Stomach (tissue), 9 donors: ENCODE data around the gene SPATA20. TPM values are rescaled to one million over a fixed set of nuclear protein-coding genes. Genes with fewer than 3 reads are reported as not detected.
A peak's percentile ranks its signal among the peaks of the same experiment; 100 is the strongest.

Experiments
- DNase-seq, 2 donors: peaks; one replicate each; pipeline versions ENCODE4 v3.0.0 to v3.0.0-alpha.2; 2013 to 2019
- H3K27ac ChIP-seq, 5 donors: fragments of 200-600 bp in 4 of 5; sonication (generic) in 4 of 5; one replicate each; pipeline ENCODE4 v1.5.1; 2013 to 2019; ENCODE audit warnings: mild to moderate bottlenecking in 1 of 5, moderate library complexity in 1 of 5
- H3K27me3 ChIP-seq, 3 donors: fragments of 200-600 bp; sonication (generic); one replicate each; pipeline ENCODE4 v1.5.1; 2017 to 2019; ENCODE audit warnings: mixed run types in 1 of 3
- H3K36me3 ChIP-seq, 4 donors: fragments of 200-600 bp; sonication (generic); 1 replicate in 3 of 4; 2 replicates in 1 of 4; pipeline ENCODE4 v1.5.1; 2016 to 2019
- H3K4me1 ChIP-seq, 4 donors: fragments of 200-600 bp; sonication (generic); one replicate each; pipeline ENCODE4 v1.5.1; 2016 to 2019
- H3K4me3 ChIP-seq, 4 donors: fragments of 200-600 bp; sonication (generic) in 3 of 4; one replicate each; pipeline ENCODE4 v1.5.1; 2016 to 2019; ENCODE audit warnings: mild to moderate bottlenecking in 1 of 4
- H3K9me3 ChIP-seq, 4 donors: fragments of 200-600 bp; sonication (generic); one replicate each; pipeline ENCODE4 v1.5.1; 2016 to 2019
- CTCF ChIP-seq, 7 experiments: fragments of 450-650 bp in 4 of 7; fragments of 200-600 bp in 3 of 7; sonication (generic) in 3 of 7; IDR thresholded peaks; one replicate each; pipeline ENCODE4 v1.5.1; 2016 to 2019; ENCODE audit warnings: antibody characterized with exemption in 7 of 7, control low read depth in 2 of 7, mild to moderate bottlenecking in 1 of 7
- EP300 ChIP-seq: sonication (generic); formaldehyde crosslinking; IDR thresholded peaks from one replicate; pipeline ENCODE4 v1.6.1; 2017; ENCODE audit warnings: antibody characterized with exemption
- POLR2A ChIP-seq, 4 donors: fragments of 450-650 bp; IDR thresholded peaks; one replicate each; pipeline ENCODE4 v1.6.1; 2016; ENCODE audit warnings: antibody characterized with exemption in 4 of 4, control low read depth in 2 of 4, mild to moderate bottlenecking in 1 of 4, moderate library complexity in 1 of 4
- POLR2AphosphoS5 ChIP-seq, 3 donors: sonication (generic); formaldehyde crosslinking; IDR thresholded peaks; one replicate each; pipeline ENCODE4 v1.6.1; 2016; ENCODE audit warnings: antibody characterized with exemption in 3 of 3
- WGBS, 5 donors: extraction: QIAGEN DNeasy Blood & Tissue Kit in 3 of 5; methylation state at CpG; one replicate each; pipeline versions ENCODE4 v1.1.5 to v1.1.7; 2013 to 2018; 5-methylcytosine and 5-hydroxymethylcytosine counted together
- intact Hi-C: fragments of 100-400 bp; cut with DNase I; formaldehyde crosslinking; loops from one replicate; pipeline ENCODE4 v1.15.1; 2023; ENCODE audit warnings: low total_unique reads
- polyA plus RNA-seq, 3 donors: library from polyadenylated mRNA; stranded (reverse); fragments of 200-250 nt; gene quantifications; one replicate each; pipeline ENCODE4 v1.2.3, GENCODE V29; 2013
- total RNA-seq, 5 donors: library from RNA; depleted of rRNA; stranded (reverse); fragments of >200 nt; gene quantifications; one replicate each; pipeline versions ENCODE4 v1.1.0 to v1.2.3, GENCODE V29; 2014 to 2016
- donor health status: healthy with polysubstance abuse.
- donor health status: Bipolar disorder and iron deficiency.
- donor health status: healthy.

Gene SPATA20
- total and polyA plus RNA-seq, 8 donors, result 24.8 to 1,214 (median 80.8) TPM

GRCh38 chr17:50513495-50513894, 33.5 kb upstream of the SPATA20 start:
- peaks cover 5 to 32% (median 14%) of the 10 kb centered on the region in 4 donors for H3K4me1 ChIP-seq
- H3K27me3 ChIP-seq, result no peaks in the 10 kb centered on the region
- no peak overlapping the region for H3K4me3 ChIP-seq
- H3K36me3 ChIP-seq, result no peaks in the 10 kb centered on the region
- 36 to 64% (median 50%) methylated on average over 4 of the region's 4 CpGs for WGBS, 5 donors
- H3K27ac ChIP-seq, result peak overlapping the region in 1 of 5 donors; percentile 24
- intact Hi-C loops, result no loop called here
- TF ChIP-seq EP300, result no peak
- no peak for TF ChIP-seq POLR2A (IDR thresholded peaks at IDR 0.05)
- TF ChIP-seq POLR2AphosphoS5 (IDR thresholded peaks at IDR 0.05), result no peak
- no peak for TF ChIP-seq CTCF (IDR thresholded peaks at IDR 0.05)
- DNase-seq, result no peak
- no peaks in the 10 kb centered on the region for H3K9me3 ChIP-seq

GRCh38 chr17:50514388-50514787, 32.6 kb upstream of the SPATA20 start:
- no peak overlapping the region for H3K4me3 ChIP-seq
- H3K27ac ChIP-seq, result no peak overlapping the region
- TF ChIP-seq POLR2AphosphoS5 (IDR thresholded peaks at IDR 0.05) (no peak), CTCF (IDR thresholded peaks at IDR 0.05) (no peak), EP300 (no peak), POLR2A (IDR thresholded peaks at IDR 0.05) (no peak)
- intact Hi-C loops, result no loop called here
- peaks cover 0 to 29% (median 10%) of the 10 kb centered on the region in 4 donors for H3K4me1 ChIP-seq
- DNase-seq, result no peak
- WGBS, 5 donors, result 63 to 77% (median 67%) methylated on average over 3 of the region's 3 CpGs
- no peaks in the 10 kb centered on the region for H3K27me3 ChIP-seq
- no peaks in the 10 kb centered on the region for H3K9me3 ChIP-seq
- no peaks in the 10 kb centered on the region for H3K36me3 ChIP-seq

DNA sequence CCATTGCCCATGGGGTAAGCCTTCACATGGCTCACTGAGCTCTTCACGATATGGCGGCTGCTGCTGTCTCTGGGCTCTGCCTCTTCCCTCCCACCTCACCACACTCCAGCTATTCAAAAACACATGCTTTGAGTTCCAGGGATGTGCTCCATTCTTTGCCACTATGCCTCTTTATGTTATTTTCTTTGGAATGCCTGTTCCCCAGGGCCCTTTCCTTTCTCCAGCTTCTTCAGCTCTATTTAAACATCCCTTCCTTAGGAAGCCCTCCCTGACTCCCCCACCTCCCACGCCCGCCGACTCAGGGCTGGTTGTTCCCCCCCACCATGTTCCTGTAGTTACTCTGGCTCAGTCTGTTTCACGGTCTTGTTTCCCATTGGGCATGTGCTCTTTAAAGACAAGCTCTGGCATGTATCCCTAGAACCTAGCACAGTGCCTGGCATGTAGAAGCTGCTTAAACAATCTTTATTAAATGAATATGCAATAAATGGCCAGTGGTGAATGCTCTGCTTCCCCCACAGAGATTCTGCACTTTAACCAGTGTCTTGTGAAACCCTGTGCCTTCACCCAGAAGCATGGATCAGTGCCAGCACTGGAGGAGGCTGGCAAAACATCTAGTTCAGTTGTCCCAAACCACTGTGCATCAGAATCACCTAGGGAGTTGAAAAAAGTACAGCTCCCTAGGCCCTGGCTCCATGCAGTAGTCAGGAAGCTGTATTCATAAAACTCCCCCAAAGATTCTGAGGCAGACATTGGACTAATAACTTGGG, 31.9 kb upstream of the SPATA20 start:
- intact Hi-C loops, result no loop called here
- no peak for TF ChIP-seq POLR2A (IDR thresholded peaks at IDR 0.05)
- no peak for TF ChIP-seq EP300
- TF ChIP-seq POLR2AphosphoS5 (IDR thresholded peaks at IDR 0.05), result no peak
- no peak for TF ChIP-seq CTCF (IDR thresholded peaks at IDR 0.05)
- Histone ChIP-seq H3K9me3 (no peaks in the 10 kb centered on the region), H3K4me1 (peaks cover 0 to 29% (median 9%) of the 10 kb centered on the region in 4 donors), H3K27ac (no peak overlapping the region), H3K36me3 (no peaks in the 10 kb centered on the region), H3K4me3 (no peak overlapping the region), H3K27me3 (no peaks in the 10 kb centered on the region)
- DNase-seq, result no peak
- WGBS, 5 donors, result 75 to 90% (median 85%) methylated on average over 6 of the region's 6 CpGs

DNA sequence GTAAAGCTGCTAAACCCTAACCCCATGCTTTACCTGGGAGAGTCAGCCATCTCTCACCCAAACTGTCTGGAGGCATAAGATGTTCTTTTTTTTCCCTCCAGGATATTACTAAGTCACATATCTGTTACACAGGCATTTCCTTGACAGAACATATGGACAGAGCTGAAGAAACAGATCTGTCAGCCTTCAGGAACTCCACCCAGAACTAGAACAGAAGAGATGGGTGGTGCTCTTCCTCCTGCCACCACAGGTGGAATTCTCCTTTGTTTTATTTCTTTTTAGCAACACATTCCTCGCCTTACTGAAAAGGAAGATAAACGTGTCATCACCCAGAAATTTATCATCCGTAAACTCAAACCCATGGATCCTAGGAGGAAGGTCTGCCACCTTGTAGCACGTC, 30.0 kb upstream of the SPATA20 start:
- no peak for DNase-seq
- Histone ChIP-seq H3K4me1 (peaks cover 0 to 16% (median 9%) of the 10 kb centered on the region in 4 donors), H3K27ac (no peak overlapping the region)

More for the DNA sequence above, 30.0 kb upstream of the SPATA20 start:
- no peaks in the 10 kb centered on the region for H3K9me3 ChIP-seq
- H3K27me3 ChIP-seq, result no peaks in the 10 kb centered on the region
- intact Hi-C loops, result no loop called here
- H3K4me3 ChIP-seq, result no peak overlapping the region
- WGBS, 5 donors, result 82 to 91% (median 85%) methylated on average over 4 of the region's 4 CpGs
- H3K36me3 ChIP-seq, result no peaks in the 10 kb centered on the region
- TF ChIP-seq CTCF (IDR thresholded peaks at IDR 0.05) (no peak), EP300 (no peak), POLR2AphosphoS5 (IDR thresholded peaks at IDR 0.05) (no peak), POLR2A (IDR thresholded peaks at IDR 0.05) (no peak)
